ENCODE measurements around the gene DCBLD1.

Gene DCBLD1

GRCh38 chr6:117561128-117561527 lies 78.7 kb downstream of the DCBLD1 start:
- no peak for DNase-seq

- no peak for DNase-seq
These were observed 82.2 kb downstream of the DCBLD1 start for GRCh38 chr6:117564681-117565080.

GRCh38 chr6:117568247-117568646 lies 85.8 kb downstream of the DCBLD1 start:
- DNase-seq: no peak

- no peak for DNase-seq
These were observed 86.4 kb downstream of the DCBLD1 start for GRCh38 chr6:117568831-117569410.

- DNase-seq: no peak
These were observed 90.7 kb downstream of the DCBLD1 start for GRCh38 chr6:117573006-117573680.

GRCh38 chr6:117574198-117574597 lies 91.7 kb downstream of the DCBLD1 start:
- DNase-seq: no peak

GRCh38 chr6:117585647-117586046 lies 103.2 kb downstream of the DCBLD1 start:
- no peak for DNase-seq

GRCh38 chr6:117590447-117590846 lies 108.0 kb downstream of the DCBLD1 start:
- no peak for DNase-seq

GRCh38 chr6:117591405-117591804 lies 108.9 kb downstream of the DCBLD1 start:
- no peak for DNase-seq

- no peak for DNase-seq
These were observed 110.7 kb downstream of the DCBLD1 start for GRCh38 chr6:117592983-117593759.

GRCh38 chr6:117595099-117595923 lies 112.8 kb downstream of the DCBLD1 start:
- no peak for DNase-seq

GRCh38 chr6:117597755-117598154 lies 115.3 kb downstream of the DCBLD1 start:
- DNase-seq: no peak
